ENCODE data around the gene POLR2B. TPM values are rescaled to one million over a fixed set of nuclear protein-coding genes. Genes with fewer than 3 reads are reported as not detected.

Gene POLR2B
- total and polyA plus RNA-seq, 2 of the 8 experiments (the other 6 are each of a cell fraction or from before 2014, with no cell fraction given), result 59.3 to 115 TPM

DNA sequence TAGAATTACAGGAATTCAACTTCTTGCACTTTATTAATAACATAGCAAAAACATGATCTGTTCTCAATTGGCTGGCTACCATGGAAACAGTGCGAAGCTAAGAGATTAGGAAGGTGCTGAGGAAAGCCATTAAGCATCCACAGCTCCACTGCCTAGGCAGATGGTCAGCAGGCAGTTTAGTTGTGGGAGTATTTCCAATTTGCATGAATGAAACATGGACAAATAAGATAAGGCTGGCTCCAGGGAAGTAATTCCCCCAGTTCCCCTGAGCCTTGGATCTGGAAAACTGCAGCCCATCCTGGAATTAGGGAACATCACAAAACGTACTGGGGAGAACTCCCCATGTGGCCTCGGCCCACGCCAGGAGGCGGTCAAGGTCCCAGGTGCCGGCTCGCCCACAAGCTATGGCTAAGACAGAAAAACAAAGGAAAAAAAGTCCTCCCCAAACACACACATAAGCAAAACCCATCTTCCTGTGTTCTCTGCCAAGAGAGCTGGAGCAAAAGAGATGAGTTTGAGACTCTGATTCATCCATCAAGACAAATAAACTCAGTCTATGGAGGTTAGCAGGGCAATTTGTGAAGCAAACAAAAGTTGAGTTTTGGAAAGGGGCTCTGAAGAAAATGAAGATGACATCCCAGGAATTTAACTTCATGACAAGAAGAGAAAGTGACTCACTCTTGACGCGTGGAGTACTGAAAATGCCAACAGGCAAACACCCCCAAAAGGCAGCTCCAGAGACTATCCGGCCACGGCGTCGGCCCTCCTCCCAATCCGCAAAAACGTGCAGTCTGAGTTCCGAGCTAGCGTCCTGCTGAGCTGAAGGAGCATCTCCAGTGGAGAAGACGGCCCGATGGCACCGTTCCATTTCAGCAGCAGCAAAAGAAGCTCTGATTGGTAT, 86.4 kb downstream of the POLR2B start:
- no peak overlapping the region for H2AK5ac ChIP-seq (ENCODE audit: low read depth, low read length)
- H3K4me1 ChIP-seq (replicated peaks in 1 of 4; ENCODE audit: control insufficient read depth in 3 of 4, insufficient read depth in 4 of 4, low read length in 3 of 4), result no peaks in the 10 kb centered on the region
- H3K14ac ChIP-seq (ENCODE audit: insufficient read length), result no peak overlapping the region
- DNase-seq (ENCODE audit: low read depth in 1 of 2, low spot score in 2 of 2) (no peak), FAIRE-seq (no peak)
- no peak overlapping the region for H2BK15ac ChIP-seq (ENCODE audit: low read length)
- no peaks in the 10 kb centered on the region for H3K36me3 ChIP-seq (ENCODE audit: control insufficient read depth in 2 of 4, insufficient read depth in 4 of 4, low read length in 3 of 4)
- no peak overlapping the region for H3K4ac ChIP-seq (replicated peaks; ENCODE audit: insufficient read length, low read depth, low read length)
- no peak overlapping the region for H3K27ac ChIP-seq (ENCODE audit: low read depth, low read length)
- H4K5ac ChIP-seq (ENCODE audit: insufficient read length, low read depth, low read length), result no peak overlapping the region
- H2AFZ ChIP-seq (ENCODE audit: low read length), result no peak overlapping the region
- no peaks in the 10 kb centered on the region for H3K9me3 ChIP-seq (ENCODE audit: insufficient read depth in 2 of 2, low read depth in 1 of 2, low read length in 1 of 2)
- H3K79me1 ChIP-seq (ENCODE audit: low read depth, low read length), result no peaks in the 10 kb centered on the region
- ChIA-PET POLR2A (ENCODE audit: partially characterized antibody) (no interaction called here), CTCF (ENCODE audit: partially characterized antibody) (interaction anchor here (0.5 to 2.4 kb wide), 4 partner anchors 18 to 129 kb away, joined by 3 to 8 read pairs (median 4); no protein-coding TSS in a partner anchor)
- H3K56ac ChIP-seq (replicated peaks; ENCODE audit: insufficient read length, low read depth, low read length), result no peak overlapping the region
- no peaks in the 10 kb centered on the region for H3K23me2 ChIP-seq (ENCODE audit: low read depth, low read length)
- no peak overlapping the region for H3K18ac ChIP-seq (ENCODE audit: extremely low read depth, low read length)
- WGBS, 2 experiments (ENCODE audit: extremely low coverage in 1 of 2, insufficient coverage in 1 of 2, insufficient read length in 1 of 2, insufficient replicate concordance in 2 of 2, low coverage in 1 of 2, low lambda C conversion rate in 2 of 2, missing lambda C conversion rate in 1 of 2), result 88% methylated on average over 20 of the region's 20 CpGs; no CpG with 5 or more reads in 1 of the 2 experiments
- H3K27me3 ChIP-seq (replicated peaks in 1 of 4; ENCODE audit: control insufficient read depth in 3 of 4, extremely low read depth in 1 of 4, insufficient read depth in 3 of 4, low read length in 3 of 4), result no peaks in the 10 kb centered on the region
- H3K79me2 ChIP-seq (ENCODE audit: control insufficient read depth in 1 of 2, insufficient read depth in 2 of 2, low read length in 2 of 2), result no peaks in the 10 kb centered on the region
- H3K9ac ChIP-seq (replicated peaks in 1 of 4; ENCODE audit: extremely low read depth in 1 of 4, low read depth in 3 of 4, low read length in 3 of 4), result no peak overlapping the region
- no peak overlapping the region for H2BK120ac ChIP-seq (replicated peaks; ENCODE audit: low read depth, low read length)
- H2BK5ac ChIP-seq (ENCODE audit: low read depth, low read length), result no peak overlapping the region
- no peak overlapping the region for H2BK20ac ChIP-seq (ENCODE audit: low read length)
- H3K4me2 ChIP-seq (ENCODE audit: insufficient read depth in 1 of 2, low read depth in 2 of 2, low read length in 2 of 2), result no peak overlapping the region
- no peak overlapping the region for H2BK12ac ChIP-seq (ENCODE audit: low read depth, low read length)
- H3K23ac ChIP-seq (ENCODE audit: insufficient read length), result no peak overlapping the region
- H4K20me1 ChIP-seq (replicated peaks in 1 of 2; ENCODE audit: control insufficient read depth in 1 of 2, insufficient read depth in 2 of 2, low read length in 2 of 2), result no peaks in the 10 kb centered on the region
- no peak overlapping the region for H4K91ac ChIP-seq (replicated peaks; ENCODE audit: insufficient read length, low read length)
- no peak overlapping the region; the same call in 1 of the 2 replicates for H4K8ac ChIP-seq (ENCODE audit: extremely low read depth, insufficient read depth, low read length)
- no peak overlapping the region for H3K4me3 ChIP-seq (ENCODE audit: extremely low read depth in 1 of 4, insufficient read depth in 2 of 4, low read depth in 3 of 4, low read length in 4 of 4)
- TF ChIP-seq ZNF274 (IDR thresholded peaks at IDR 0.05; ENCODE audit: borderline replicate concordance, extremely low read depth, low read length) (no peak), CREB1 (IDR thresholded peaks at IDR 0.05) (no peak), NRF1 (IDR thresholded peaks at IDR 0.05; ENCODE audit: low read depth, low read length) (no peak), MAX (IDR thresholded peaks at IDR 0.05) (no peak), ASH2L (IDR thresholded peaks at IDR 0.05; ENCODE audit: low read length) (no peak), CBX8 (IDR thresholded peaks at IDR 0.05; ENCODE audit: borderline replicate concordance, low read depth, low read length) (no peak), YY1 (IDR thresholded peaks at IDR 0.05; ENCODE audit: low read depth, low read length) (no peak), CHD2 (IDR thresholded peaks at IDR 0.05; ENCODE audit: low read length) (no peak), HDAC2 (IDR thresholded peaks at IDR 0.05; ENCODE audit: borderline replicate concordance in 1 of 2, low read depth in 2 of 2, low read length in 2 of 2) (no peak)
- TF ChIP-seq, protein P1, sequence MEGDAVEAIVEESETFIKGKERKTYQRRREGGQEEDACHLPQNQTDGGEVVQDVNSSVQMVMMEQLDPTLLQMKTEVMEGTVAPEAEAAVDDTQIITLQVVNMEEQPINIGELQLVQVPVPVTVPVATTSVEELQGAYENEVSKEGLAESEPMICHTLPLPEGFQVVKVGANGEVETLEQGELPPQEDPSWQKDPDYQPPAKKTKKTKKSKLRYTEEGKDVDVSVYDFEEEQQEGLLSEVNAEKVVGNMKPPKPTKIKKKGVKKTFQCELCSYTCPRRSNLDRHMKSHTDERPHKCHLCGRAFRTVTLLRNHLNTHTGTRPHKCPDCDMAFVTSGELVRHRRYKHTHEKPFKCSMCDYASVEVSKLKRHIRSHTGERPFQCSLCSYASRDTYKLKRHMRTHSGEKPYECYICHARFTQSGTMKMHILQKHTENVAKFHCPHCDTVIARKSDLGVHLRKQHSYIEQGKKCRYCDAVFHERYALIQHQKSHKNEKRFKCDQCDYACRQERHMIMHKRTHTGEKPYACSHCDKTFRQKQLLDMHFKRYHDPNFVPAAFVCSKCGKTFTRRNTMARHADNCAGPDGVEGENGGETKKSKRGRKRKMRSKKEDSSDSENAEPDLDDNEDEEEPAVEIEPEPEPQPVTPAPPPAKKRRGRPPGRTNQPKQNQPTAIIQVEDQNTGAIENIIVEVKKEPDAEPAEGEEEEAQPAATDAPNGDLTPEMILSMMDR (IDR thresholded peaks at IDR 0.05; ENCODE audit: control extremely low read depth in 1 of 3, insufficient read depth in 1 of 3, low read depth in 1 of 3, low read length in 3 of 3), result no peak
